ENCODE data around the gene SFT2D2. TPM values are rescaled to one million over a fixed set of nuclear protein-coding genes. Genes with fewer than 3 reads are reported as not detected.

Gene SFT2D2

GRCh38 chr1:168301664-168302320 is 76.0 kb downstream of the SFT2D2 start:
- no peak overlapping the region for H3K18ac ChIP-seq (ENCODE audit: low read depth in 1 of 2, low read length in 2 of 2)
- H3K36me3 ChIP-seq (ENCODE audit: control insufficient read depth in 1 of 2, insufficient read depth in 2 of 2, low read depth in 1 of 2, low read length in 2 of 2) = peaks cover 5% of the 10 kb centered on the region in 2 experiments
- peaks cover 1% of the 10 kb centered on the region for H3K79me1 ChIP-seq (replicated peaks; ENCODE audit: low read length, poor library complexity, severe bottlenecking)
- no peak overlapping the region for H2BK5ac ChIP-seq (ENCODE audit: low read depth, low read length, poor library complexity, severe bottlenecking)
- no peak overlapping the region for H2AFZ ChIP-seq (ENCODE audit: low read depth, low read length)
- H2BK120ac ChIP-seq (ENCODE audit: low read depth, low read length) = no peak overlapping the region
- no peak overlapping the region for H4K91ac ChIP-seq (ENCODE audit: low read length)
- H3K23ac ChIP-seq (ENCODE audit: low read length in 2 of 2) = no peak overlapping the region
- no peak overlapping the region for H2BK12ac ChIP-seq (ENCODE audit: low read length in 2 of 2)
- peaks cover 8% of the 10 kb centered on the region for H3K4me1 ChIP-seq (ENCODE audit: control insufficient read depth, insufficient read depth, low read depth, low read length)
- no peak overlapping the region for H2BK15ac ChIP-seq (ENCODE audit: low read depth, poor library complexity, severe bottlenecking)
- H2AK5ac ChIP-seq (ENCODE audit: low read length, severe bottlenecking) = peak overlapping the region; percentile 31
- H3K4ac ChIP-seq (ENCODE audit: low read depth in 1 of 2, low read length in 2 of 2) = no peak overlapping the region
- H3K9me3 ChIP-seq (ENCODE audit: control insufficient read depth, low read length) = no peaks in the 10 kb centered on the region
- DNase-seq = peak; percentile 3
- no peak overlapping the region for H3K14ac ChIP-seq (ENCODE audit: low read length in 2 of 2)
- no peak overlapping the region for H3K4me3 ChIP-seq (ENCODE audit: insufficient read depth in 1 of 2, low read depth in 1 of 2, low read length in 2 of 2)
- H3K4me2 ChIP-seq (ENCODE audit: low read length, poor library complexity, severe bottlenecking) = no peak overlapping the region
- H3K27me3 ChIP-seq (ENCODE audit: control insufficient read depth in 1 of 2, insufficient read depth in 1 of 2, low read length in 2 of 2) = no peaks in the 10 kb centered on the region
- 64% methylated on average over 3 of the region's 3 CpGs for WGBS
- no peak overlapping the region for H4K8ac ChIP-seq (ENCODE audit: low read length)
- no peak overlapping the region for H3K9ac ChIP-seq (ENCODE audit: low read length)
- H3K27ac ChIP-seq (ENCODE audit: low read length, poor library complexity, severe bottlenecking) = peak overlapping the region; percentile 49

Small RNA genes within 50 kb of the gene (small RNA-seq; reads per million reads assigned to genes)
- gene AL021397.1 (ENCODE audit: low read depth) = not detected
- not detected for gene RNU6-1310P (ENCODE audit: low read depth)

All from mesenchymal stem cell (in vitro differentiated cells and primary cell).